Measurements from ENCODE around the gene JOSD2.
"Not testable (repeated sequence)": the region's sequence is repeated elsewhere in the genome, so short reads cannot be mapped to it uniquely, and the experiment has no call there.

JOSD2 gene

GRCh38 chr19:50547385-50548190, 36.6 kb upstream of the JOSD2 start:
- in situ Hi-C loops (cut with MboI; ENCODE audit: low sequenced_read_pairs), result no loop called here

GRCh38 chr19:50546527-50547221, 35.7 kb upstream of the JOSD2 start:
- in situ Hi-C loops (cut with MboI; ENCODE audit: low sequenced_read_pairs), result no loop called here

DNA sequence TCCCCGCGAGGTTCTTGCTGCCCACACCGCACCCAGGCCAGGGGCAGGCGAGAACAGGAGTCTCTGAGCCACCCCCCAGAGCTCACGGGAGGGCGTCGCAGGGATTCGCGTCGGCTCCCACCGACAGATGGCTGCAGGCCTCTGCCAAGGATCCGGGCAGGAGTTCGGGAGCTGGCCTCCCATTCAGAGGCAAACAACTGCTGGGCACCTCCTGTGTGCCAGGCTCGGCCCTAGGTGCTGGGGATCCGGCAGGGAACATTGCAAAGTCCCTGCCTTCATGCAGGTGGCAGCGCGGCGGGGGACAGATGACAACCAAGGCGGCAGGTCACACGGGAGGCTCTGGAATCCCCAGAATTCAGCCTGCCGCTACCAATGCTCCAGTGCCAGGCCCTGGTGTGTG, 32.0 kb upstream of the JOSD2 start:
- in situ Hi-C loops (cut with MboI; ENCODE audit: low sequenced_read_pairs), result no loop called here

- in situ Hi-C loops (cut with MboI; ENCODE audit: low sequenced_read_pairs), result no loop called here
Observed at GRCh38 chr19:50537769-50538230, 26.8 kb upstream of the JOSD2 start.

GRCh38 chr19:50537306-50537685, 26.3 kb upstream of the JOSD2 start:
- in situ Hi-C loops (cut with MboI; ENCODE audit: low sequenced_read_pairs), result no loop called here

DNA sequence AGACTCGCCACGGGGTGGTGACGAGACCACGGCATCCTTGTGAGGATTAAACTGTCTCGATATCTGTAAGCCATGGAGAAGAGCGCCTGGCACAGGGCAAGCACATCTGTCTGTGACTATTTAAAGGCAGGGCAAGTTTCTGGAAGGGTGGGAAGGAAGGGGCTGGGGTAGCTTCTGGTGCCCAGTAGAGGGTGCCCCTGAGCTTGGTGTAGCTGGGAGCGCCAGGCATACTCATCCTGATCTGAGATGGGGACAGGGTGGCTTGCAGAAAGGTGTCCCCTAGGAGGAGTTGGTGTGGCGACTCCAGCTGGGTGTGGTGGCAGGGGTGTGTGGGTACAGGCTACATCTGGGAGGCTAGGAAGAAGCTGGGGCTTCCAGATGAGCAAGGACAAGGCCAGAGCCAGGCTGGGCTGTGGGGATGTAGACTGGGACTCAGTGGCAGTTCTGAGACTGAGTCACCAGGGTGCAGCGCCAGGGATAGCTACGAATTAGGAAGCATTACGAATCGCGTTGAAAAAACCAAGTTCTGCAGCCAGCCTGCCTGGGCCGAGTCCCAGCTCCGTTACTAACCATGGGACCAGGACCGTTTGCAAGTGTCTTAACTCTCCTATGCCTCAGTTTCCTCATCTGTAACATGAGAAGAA, 25.8 kb upstream of the JOSD2 start:
- in situ Hi-C loops (cut with MboI; ENCODE audit: low sequenced_read_pairs), result no loop called here

- in situ Hi-C loops (cut with MboI; ENCODE audit: low sequenced_read_pairs), result no loop called here
Observed at GRCh38 chr19:50535672-50536187, 24.7 kb upstream of the JOSD2 start.

- in situ Hi-C loops (cut with MboI; ENCODE audit: low sequenced_read_pairs), result no loop called here
Observed at GRCh38 chr19:50534478-50534877, 23.5 kb upstream of the JOSD2 start.

DNA sequence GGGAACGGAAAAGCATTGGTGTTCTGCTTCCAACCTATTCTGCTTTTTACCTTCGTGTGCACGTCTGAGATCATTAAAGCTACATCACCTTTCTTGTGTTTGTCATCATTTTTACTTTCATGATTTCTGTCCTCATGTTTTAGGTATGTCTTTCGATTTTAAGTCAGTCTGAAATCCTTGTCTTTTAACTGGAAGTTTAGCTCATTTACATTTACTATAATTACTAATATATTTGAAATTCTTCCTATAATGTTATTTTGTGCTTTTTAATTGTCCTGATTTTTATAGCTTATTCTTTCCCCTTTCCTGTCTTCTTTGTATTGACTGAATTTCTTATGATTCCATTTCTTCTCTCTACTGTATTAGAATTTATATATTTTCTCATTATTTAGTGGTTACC, 22.0 kb upstream of the JOSD2 start:
- in situ Hi-C loops (cut with MboI; ENCODE audit: low sequenced_read_pairs), result no loop called here

DNA sequence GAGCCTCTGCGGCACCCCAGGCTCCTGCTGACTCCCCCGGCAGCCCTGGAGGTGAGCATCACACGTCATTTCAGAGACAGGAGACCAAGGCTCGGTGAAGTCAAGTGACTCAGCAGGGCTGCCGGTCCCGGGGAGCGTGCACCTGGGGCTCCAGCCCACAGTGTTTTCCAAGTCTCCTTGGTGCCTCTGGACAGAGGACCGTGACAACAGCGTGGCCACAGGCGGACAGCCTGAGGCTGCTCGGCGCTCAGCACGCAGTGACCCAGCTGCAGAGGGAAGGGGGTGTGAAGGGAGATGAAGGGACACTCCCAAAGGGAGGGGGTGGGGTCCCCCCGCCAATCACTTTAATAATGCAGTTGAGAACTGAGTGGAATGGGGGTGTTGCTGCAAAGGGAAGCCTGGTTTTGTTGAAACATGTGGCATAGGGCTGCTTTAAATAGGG, 20.2 kb upstream of the JOSD2 start:
- in situ Hi-C loops (cut with MboI; ENCODE audit: low sequenced_read_pairs), result no loop called here

DNA sequence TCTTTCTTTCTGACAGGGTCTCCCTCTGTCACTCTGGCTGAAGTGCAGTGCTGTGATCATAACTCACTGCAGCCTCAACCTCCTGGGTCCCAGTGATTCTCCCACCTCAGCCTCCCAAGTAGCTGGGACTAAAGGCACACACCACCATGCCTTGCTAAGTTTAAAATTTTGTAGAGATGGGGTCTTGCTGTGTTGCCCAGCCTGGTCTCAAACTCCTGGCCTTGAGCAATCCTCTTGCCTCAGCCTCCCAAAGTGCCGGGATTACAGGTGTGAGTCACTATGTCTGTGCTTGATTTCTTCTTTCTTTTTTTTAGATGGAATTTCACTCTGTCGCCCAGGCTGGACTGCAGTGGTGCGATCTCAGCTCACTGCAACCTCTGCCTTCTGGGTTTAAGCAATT, 17.1 kb upstream of the JOSD2 start:
- in situ Hi-C loops (cut with MboI; ENCODE audit: low sequenced_read_pairs), result not testable (repeated sequence)

- in situ Hi-C loops (cut with MboI; ENCODE audit: low sequenced_read_pairs), result no loop called here
Observed at GRCh38 chr19:50522881-50523280, 11.9 kb upstream of the JOSD2 start.

DNA sequence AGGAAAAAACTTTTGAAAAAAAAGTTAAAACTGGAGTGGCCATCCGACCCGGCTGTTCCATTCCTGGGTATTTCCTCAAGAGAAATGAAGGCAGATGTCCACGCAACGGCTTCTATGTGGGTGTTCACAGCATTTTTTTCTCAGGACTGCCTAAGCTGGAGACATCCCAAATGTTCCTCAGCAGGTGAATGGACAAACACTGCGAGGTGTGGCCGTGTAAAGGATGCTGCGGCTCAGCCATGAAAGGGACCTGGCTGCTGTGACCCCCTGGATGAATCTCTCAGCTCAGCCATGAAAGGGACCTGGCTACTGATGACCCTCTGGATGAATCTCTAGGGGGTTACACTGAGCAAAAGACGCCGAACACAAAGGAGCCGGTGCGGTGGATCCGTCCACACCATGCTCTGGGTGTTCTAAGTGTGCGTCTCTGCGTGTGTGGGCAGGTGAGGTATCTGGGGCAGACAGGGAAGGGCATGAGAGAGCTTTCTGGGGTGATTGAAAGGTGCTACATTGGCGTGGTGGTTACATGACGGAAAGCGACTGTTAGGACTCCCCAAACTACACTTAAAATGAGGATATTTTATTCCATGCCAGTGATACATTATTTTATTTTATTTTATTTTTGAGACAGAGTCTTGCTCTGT, 10.0 kb upstream of the JOSD2 start:
- in situ Hi-C loops (cut with MboI; ENCODE audit: low sequenced_read_pairs), result no loop called here

DNA sequence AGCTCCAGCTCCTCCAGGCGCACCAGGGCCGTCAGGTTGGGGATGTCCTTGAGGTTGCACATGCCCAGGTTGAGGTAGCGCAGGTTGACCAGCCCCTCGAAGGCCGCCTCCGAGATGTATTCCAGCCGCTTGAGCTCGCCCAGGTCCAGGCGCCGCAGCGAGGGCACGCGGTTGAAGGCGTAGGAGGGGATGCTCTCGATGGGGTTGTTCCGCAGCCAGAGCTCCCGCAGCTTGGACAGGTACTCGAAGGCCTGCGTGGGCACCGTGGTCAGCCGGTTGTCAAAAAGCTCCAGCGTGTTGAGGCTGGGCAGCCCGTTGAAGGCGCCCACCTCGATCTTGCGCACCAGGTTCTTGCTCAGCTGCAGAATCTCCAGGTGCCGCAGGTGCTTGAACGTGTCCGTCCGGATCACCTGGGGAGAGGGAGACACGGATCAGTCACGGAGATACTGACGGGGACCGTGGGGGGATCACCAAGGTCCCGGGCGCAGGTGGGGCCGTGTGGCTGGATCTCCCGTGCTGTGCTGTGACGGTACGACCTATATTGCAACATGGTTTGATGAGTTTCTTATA, 8.1 kb upstream of the JOSD2 start:
- in situ Hi-C loops (cut with MboI; ENCODE audit: low sequenced_read_pairs), result no loop called here

DNA sequence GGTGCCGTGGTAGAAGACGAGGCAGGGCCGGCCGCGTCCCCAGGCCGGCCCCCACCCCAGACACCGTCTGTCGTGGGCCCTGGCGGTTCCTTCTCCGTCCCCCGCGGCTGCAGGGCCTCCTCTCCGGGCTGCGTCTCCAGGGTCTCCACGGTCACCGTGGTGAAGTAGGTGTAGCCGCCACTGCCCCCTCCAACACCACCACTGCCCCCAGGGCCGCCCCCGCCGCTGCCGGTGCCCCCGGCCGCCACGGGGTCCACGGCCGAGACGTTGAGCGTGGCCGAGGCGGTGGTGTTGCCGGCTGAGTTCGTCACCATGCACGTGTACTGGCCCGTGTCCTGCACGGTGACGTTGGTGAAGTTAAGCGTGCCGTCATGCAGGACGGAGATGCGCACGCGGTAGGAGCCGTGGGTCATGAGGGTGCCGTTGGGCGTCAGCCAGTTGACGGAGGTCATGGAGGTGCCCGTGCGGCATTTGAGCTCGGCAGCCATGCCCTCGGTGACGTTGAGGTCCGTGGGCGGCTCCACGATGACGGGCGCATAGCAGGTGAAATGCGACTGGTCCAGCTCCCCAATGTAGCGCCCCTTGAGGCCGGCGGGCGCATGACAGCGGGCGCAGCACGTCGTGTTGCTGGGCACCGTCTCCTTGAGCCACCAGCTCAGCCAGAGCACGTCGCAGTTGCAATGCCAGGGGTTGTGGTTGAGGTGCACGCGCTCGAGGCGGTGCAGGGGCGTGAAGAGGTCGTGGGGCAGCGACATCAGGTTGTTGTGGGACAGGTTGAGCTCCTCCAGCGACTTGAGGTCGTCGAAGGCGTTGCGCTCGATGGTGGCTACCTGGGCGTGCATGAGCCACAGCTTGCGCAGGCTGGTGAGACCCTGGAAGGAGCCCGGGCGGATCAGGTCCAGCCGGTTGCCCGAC, 7.4 kb upstream of the JOSD2 start:
- in situ Hi-C loops (cut with MboI; ENCODE audit: low sequenced_read_pairs), result no loop called here

DNA sequence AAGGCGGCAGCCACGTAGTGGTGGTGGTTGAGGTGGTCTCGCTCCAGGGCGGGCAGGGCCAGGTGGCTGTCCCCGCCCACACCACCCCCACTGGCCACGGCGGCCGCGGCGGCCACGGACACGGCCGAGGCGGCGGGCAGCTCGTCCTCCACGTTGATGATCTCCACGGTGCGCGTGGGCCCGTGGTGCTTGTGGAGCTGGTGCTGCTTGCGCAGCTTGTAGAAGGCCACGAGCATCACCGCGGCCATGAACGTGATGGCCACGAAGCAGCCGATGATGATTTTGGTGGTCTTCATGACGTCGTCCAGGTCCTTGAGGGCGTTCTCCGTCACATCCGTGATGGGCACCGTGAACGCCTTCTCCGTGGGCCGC, 6.7 kb upstream of the JOSD2 start:
- in situ Hi-C loops (cut with MboI; ENCODE audit: low sequenced_read_pairs), result no loop called here

DNA sequence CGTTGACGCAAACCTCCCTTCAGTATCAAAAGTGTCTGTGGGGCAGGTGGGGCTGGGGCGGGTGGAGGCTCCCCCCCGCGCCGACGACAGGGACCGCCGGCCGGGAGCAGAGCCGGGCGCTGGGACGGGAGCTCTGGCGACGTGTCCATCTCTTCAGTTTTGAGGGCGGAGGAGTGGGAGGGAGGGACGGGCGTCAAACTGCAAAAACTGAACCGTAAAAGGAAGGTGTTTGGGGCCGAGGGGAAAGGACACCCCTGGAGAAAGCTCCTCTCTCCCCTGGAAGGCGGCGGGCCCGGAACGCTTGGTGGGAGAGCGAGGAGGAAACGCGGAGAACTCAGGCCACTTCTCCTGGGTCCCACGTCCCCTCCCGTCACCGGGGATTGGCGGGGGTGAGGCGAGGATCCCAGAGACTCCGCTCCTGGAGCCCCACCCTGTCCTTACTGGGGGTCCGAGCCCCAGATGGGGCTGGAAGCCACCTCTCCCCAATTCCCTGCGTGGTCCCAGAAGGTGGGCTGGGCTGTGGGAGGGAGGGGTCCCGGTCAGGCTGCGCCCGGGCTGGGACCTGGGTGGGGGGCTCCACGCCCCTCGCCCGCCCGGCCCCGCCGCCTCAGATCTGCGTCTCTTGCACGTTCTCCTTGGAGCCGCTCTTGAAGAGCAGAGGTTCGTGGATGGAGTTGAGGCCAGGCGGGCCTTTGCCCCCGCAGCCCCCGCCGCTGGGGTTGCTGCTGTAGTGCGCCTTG, 6.1 kb upstream of the JOSD2 start:
- in situ Hi-C loops (cut with MboI; ENCODE audit: low sequenced_read_pairs), result no loop called here

GRCh38 chr19:50516456-50516855, 5.5 kb upstream of the JOSD2 start:
- in situ Hi-C loops (cut with MboI; ENCODE audit: low sequenced_read_pairs), result no loop called here

GRCh38 chr19:50515168-50515561, 4.2 kb upstream of the JOSD2 start:
- in situ Hi-C loops (cut with MboI; ENCODE audit: low sequenced_read_pairs), result no loop called here

All from HL-60/S4 treated with retinoic acid at 250 ng/mL for 4 days and 3 days (cell line).